ENCODE measurements around the gene FGFR3.
A peak's percentile ranks its signal among the peaks of the same experiment; 100 is the strongest.

FGFR3 gene

GRCh38 chr4:1792832-1793495 is at the start of gene FGFR3:
TSS of gene FGFR3 (plus strand) at chr4:1793293. CDS start at chr4:1793935, 642 bp downstream.
- peak; percentile 91 for DNase-seq (ENCODE audit: low spot score)

GRCh38 chr4:1743551-1743950 is 49.5 kb upstream of the FGFR3 start:
- no peak for DNase-seq (ENCODE audit: low spot score)

GRCh38 chr4:1743975-1744374 is 49.1 kb upstream of the FGFR3 start:
- DNase-seq (ENCODE audit: low spot score): no peak

DNA sequence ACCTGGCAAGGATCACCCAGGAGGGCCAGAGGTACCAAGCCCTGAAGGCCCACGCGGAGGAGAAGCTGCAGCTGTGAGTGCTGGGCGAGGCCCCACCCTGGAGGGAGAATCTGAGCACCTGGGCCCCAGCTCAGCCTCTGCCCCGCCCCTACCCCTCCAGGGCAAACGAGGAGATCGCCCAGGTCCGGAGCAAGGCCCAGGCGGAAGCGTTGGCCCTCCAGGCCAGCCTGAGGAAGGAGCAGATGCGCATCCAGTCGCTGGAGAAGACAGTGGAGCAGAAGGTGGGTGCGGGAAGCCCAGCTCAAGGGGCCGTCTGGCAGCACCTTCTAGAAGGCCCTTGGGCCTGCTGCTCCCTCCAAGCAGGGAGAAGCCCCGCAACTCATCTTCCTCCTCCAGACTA is 48.5 kb upstream of the FGFR3 start:
- DNase-seq (ENCODE audit: low spot score): no peak

GRCh38 chr4:1745165-1745564 is 47.9 kb upstream of the FGFR3 start:
- DNase-seq (ENCODE audit: low spot score): no peak

GRCh38 chr4:1745697-1746096 is 47.4 kb upstream of the FGFR3 start:
- DNase-seq (ENCODE audit: low spot score): no peak

DNA sequence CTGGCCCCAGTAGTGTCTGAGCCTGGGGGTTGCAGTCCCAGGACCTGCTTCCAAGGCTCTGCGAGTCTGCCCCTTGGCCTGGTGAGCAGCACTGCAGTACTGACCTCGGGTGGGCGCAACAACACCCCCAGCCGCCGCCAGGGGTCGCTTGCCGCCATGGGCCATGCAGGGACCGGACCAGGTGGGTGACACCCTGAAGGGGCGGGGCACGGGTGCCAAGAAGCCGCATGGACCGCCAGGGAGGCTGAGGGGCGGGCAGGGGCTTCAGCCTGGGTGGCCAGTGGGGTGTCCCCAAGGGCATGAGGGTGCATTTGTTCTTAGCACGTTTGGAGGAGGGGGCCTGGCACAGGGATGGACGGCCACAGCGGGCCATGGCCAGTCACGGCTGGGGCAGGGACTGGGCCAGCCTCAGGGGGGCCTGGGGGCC is 46.8 kb upstream of the FGFR3 start:
- peak; percentile 89 for DNase-seq (ENCODE audit: low spot score)

- no peak for DNase-seq (ENCODE audit: low spot score)
These were observed 46.0 kb upstream of the FGFR3 start for GRCh38 chr4:1746919-1747602.

DNA sequence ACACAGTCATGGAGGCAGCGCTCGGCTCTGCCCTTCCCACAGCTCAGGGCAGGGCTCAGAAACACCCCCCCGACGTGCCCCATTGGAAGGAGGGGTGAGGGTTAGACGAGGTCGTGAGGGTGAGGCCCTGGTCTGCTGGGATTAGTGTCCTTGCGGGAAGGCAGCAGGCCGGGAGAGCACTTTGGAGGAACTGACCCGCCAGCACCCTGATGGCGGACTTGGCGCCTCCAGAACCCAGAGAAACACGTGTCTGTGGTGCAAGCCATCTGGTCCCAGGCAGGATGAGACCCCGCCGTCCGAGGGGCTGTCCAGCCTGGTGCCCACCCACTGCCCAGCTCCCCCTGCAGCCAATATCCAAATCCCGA is 45.5 kb upstream of the FGFR3 start:
- no peak for DNase-seq (ENCODE audit: low spot score)

DNA sequence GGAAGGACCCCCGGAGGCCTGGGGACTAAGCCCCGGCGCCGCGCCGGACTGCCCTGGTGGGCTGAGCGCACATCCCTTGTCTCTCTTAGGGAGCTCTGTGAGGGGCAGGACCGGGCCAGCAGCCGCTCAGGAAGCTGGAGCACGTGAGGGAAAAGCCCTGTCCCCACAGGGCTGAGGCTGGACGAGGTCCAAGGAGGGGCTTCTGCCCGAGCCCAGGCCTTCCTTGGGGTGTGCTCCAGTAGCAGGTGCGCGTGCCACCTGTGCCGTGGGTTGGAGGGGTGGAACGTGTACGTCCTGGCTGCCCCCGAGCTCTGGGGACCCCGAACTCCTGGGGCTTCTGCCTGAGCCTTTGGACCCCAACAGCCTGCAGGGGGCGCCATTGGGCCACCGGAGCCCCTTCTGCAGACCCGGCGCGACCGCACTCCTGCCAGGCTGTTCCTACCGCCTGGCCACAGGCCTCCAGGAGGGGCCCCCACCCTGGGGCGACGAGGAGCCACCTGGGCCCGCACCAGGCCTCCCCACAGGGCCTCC is 44.6 kb upstream of the FGFR3 start:
- peak; percentile 95 for DNase-seq (ENCODE audit: low spot score)

DNA sequence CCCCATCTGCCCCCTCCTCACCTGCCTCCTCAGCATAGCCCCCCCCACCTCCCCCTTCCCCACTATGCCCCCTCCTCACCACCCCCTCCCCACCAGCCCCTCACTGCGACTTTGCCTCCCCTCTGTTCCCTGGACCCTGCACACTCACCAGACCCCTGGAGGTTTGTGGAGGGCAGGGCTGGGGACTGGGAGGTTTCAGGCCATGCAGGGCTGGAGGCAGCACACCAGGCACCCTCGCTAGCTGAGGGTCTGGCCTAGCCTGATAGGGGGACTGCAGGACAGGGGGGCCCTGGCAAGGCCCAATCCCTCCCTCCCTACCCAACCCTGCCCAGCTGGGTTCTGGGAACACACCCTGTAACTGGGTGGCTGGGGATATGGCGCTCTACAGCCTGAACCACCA is 43.7 kb upstream of the FGFR3 start:
- DNase-seq (ENCODE audit: low spot score): no peak

DNA sequence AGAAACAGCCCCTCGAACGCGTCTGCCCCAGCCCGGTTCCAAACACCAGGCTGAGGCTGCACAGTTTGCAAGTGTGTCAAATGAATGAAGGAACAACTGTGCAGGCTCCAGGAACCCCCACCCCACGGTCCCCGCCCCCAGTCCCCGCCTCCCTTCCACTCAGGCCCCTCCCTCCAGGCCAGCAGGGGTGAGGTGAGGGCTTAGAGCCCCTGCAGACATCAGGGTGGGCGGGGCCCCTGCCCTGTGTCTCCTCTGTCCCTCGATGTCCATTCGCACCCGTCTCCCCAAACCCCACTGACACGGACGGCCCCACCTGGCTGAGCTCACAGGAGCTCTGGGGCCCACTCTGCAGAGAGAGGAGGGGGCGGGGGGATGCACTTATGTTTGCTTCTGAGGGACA is 43.3 kb upstream of the FGFR3 start:
- no peak for DNase-seq (ENCODE audit: low spot score)

DNA sequence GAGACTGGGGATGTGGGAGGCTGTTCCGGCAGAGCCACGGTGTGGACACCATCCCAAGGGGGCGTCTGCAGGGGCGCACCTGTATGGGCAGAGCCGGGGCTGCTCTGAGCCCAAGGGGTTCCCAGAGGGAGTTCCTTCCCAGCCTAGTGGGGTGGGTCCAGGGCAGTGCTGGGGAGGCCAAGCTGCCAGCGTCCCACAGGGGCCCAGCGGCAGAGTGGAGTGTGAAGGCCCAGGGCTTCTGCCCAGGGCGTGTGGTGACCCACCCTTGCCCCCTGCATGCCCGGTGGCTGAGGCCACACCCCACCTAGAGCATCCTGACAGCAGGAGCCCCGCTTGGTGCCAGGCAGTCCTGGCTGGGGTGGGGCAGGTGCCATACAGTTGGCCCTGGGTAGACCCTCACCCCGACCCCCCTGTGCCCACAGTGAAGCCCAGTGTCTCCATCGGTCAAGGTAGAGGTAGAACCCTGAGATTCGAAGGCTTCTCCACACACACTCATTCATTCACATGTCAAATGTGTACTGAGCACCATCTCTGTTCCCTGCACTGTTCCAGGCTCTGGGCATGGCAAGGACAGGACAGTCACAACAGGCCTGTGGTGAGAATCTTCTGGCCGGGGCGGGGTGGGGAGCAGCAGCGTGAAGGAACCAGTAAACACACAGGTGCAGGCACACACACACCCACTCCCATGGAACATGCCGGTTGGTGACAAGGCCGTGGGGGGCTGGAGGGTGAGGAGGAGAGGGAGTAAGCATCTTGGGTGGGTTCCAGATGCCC is 42.5 kb upstream of the FGFR3 start:
- DNase-seq (ENCODE audit: low spot score): no peak

- DNase-seq (ENCODE audit: low spot score): no peak
These were observed 41.8 kb upstream of the FGFR3 start for GRCh38 chr4:1751155-1751918.

DNA sequence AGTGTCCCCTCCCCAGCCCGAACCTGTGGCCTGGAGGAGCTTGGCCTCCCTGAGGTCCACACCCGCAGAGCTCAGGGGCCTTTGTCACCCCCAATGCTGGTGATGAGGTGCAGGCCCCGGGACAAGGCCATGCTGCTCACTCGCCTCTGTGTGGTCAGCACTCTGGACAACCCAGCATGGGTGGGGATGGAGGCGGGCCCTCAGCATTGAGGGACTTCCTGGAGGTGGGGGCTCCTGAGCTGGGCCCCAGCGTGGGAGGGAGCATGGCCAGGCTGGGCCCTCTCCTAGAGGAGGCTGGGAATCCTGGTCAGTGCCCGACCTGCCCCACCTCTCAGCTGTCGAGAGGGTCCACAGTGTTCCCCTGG is 41.2 kb upstream of the FGFR3 start:
- no peak for DNase-seq (ENCODE audit: low spot score)

- DNase-seq (ENCODE audit: low spot score): no peak
These were observed 40.6 kb upstream of the FGFR3 start for GRCh38 chr4:1752284-1753041.

DNA sequence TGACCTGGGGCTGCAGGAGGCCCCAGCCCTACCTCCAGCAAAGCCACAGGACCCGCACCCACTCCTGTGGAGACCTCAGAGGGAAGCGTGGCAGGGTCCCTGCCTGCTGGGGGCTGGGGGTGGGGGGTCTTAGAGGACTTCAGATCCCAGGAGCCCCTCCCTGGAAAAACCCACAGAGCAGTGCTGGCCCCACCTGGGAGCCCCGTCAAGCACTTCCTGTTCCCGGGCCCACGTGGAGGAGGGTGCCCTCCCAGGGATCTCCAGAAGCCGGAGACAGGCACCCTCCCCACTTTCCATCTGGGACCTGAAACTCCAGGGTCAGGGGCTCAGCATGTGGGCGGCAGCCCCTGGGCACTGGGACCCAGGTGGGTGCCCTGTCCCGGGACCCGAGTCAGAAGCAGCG is 39.8 kb upstream of the FGFR3 start:
- no peak for DNase-seq (ENCODE audit: low spot score)

- DNase-seq (ENCODE audit: low spot score): no peak
These were observed 39.3 kb upstream of the FGFR3 start for GRCh38 chr4:1753697-1754311.

DNA sequence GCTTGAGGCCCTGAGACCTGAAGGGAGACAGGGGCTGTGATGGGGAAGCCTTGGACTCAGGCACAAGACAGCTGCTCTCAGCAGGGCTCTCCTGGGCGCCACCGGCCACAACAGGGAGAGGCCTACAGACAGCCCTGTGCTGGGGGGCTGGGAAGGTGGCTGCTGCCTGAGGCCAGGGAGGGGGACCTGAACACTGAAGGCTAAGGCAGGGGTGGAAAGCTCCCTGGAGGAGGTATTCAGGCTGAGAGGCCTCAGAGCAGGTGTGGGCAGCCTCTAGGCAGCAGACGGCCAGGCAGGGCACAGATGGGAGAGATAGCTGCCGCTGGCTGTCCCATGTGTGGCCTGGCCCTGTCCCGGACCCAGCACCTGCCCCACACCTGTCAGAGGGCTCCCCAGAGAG is 38.8 kb upstream of the FGFR3 start:
- DNase-seq (ENCODE audit: low spot score): no peak

- DNase-seq (ENCODE audit: low spot score): no peak
These were observed 37.8 kb upstream of the FGFR3 start for GRCh38 chr4:1755297-1755696.

DNA sequence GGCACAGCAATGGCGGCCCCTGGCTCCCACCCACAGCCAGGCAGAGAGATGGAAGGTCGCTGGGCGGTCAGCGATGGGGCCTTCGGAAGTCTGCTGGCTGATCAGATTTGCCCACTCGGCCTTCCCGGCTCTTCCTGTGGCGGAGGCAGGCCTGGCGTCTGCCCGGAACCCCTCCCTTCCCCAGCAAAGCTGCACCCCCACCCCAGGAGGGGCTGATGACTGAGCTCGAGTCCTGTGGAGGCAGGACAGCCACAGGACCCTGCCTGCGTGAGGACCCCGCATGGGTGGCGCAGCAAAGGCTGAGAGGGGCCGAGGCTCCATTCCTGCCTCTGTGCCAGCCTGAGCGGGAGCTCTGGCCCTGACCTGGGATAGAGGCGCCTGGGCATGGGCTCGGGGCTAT is 37.0 kb upstream of the FGFR3 start:
- no peak for DNase-seq (ENCODE audit: low spot score)
